ENCODE measurements around the gene LHB. TPM values are rescaled to one million over a fixed set of nuclear protein-coding genes. Genes with fewer than 3 reads are reported as not detected.

LHB gene
- total RNA-seq, 1 donor from 2014 or later: 0.48 TPM

DNA sequence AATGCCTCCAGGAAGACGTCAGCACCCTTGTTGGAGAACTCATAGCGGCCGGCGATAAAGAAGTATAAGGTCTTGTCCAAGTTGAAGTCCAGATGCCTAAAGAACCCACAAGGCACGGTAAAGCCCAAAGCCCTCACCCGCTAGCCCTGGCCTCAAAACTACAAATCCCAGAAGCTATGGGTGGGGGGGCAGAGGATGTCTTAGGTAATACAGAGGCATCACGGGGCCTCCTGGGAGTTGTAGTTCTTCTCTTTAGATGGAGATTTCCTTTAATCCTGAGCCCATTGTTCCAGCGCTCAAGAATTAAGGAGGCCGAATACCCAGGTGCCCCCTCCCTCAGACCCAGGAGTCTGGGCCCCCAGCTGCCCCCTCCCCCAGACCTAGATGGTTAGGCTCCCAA lies 34.6 kb downstream of the LHB start:
- Histone ChIP-seq H3K4me1 (ENCODE audit: insufficient read depth, low read length) (peaks cover 9% of the 10 kb centered on the region), H3K4me3 (ENCODE audit: insufficient read depth, low read depth, low read length) (no peak overlapping the region), H3K9me3 (ENCODE audit: insufficient read depth, low read depth, low read length) (no peaks in the 10 kb centered on the region), H3K36me3 (ENCODE audit: insufficient read depth, low read length) (peaks cover 13% of the 10 kb centered on the region), H2AFZ (ENCODE audit: low read depth, low read length) (no peak overlapping the region), H4K20me1 (ENCODE audit: insufficient read depth, low read length) (peaks cover 6% of the 10 kb centered on the region), H3K4me2 (ENCODE audit: low read length) (no peak overlapping the region), H3K79me2 (ENCODE audit: insufficient read depth, low read length) (no peaks in the 10 kb centered on the region), H3K27me3 (ENCODE audit: insufficient read depth, low read length) (no peaks in the 10 kb centered on the region), H3K27ac (ENCODE audit: low read depth, low read length) (no peak overlapping the region), H3K9ac (ENCODE audit: low read length) (no peak overlapping the region)
- Mint-ChIP-seq H3K9me3 (ENCODE audit: unreplicated experiment) (peaks cover 2% of the 10 kb centered on the region), H3K4me1 (ENCODE audit: low read depth, unreplicated experiment) (peaks cover 11% of the 10 kb centered on the region), H3K4me3 (ENCODE audit: unreplicated experiment) (no peak overlapping the region), H3K27ac (ENCODE audit: unreplicated experiment) (no peak overlapping the region), H3K27me3 (ENCODE audit: low read depth, unreplicated experiment) (no peaks in the 10 kb centered on the region), H3K36me3 (ENCODE audit: low read depth, unreplicated experiment) (peaks cover 31% of the 10 kb centered on the region)
- FAIRE-seq: no peak
- no peak for TF ChIP-seq EZH2 (IDR thresholded peaks at IDR 0.05; ENCODE audit: insufficient read depth, low read length)
- no peak for DNase-seq (ENCODE audit: low read depth)

DNA sequence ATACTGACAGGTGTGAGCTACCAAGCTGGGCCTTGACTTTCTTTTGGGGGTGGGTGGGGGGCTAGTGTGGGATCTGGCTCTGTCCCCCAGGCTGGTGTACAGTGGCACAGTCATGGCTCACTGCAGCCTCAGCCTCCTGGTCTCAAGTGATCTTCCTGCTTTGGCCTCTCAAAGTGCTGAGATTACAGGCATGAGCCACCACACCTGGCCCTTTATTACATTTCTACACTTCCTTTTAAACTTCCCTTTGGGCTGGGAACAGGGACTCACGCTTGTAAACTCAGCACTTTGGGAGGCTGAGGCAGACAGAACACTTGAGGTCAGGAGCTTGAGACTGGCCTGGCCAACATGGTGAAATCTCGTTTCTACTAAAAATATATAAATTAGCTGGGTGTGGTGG lies 39.8 kb downstream of the LHB start:
- Mint-ChIP-seq H3K4me3 (ENCODE audit: unreplicated experiment) (no peak overlapping the region), H3K36me3 (ENCODE audit: low read depth, unreplicated experiment) (peaks cover 34% of the 10 kb centered on the region), H3K27me3 (ENCODE audit: low read depth, unreplicated experiment) (no peaks in the 10 kb centered on the region), H3K4me1 (ENCODE audit: low read depth, unreplicated experiment) (peaks cover 11% of the 10 kb centered on the region), H3K9me3 (ENCODE audit: unreplicated experiment) (peaks cover 2% of the 10 kb centered on the region), H3K27ac (ENCODE audit: unreplicated experiment) (peak overlapping the region; percentile 26)
- Histone ChIP-seq H3K27me3 (ENCODE audit: insufficient read depth, low read length) (no peaks in the 10 kb centered on the region), H3K4me1 (ENCODE audit: insufficient read depth, low read length) (peaks cover 9% of the 10 kb centered on the region), H3K36me3 (ENCODE audit: insufficient read depth, low read length) (peaks cover 4% of the 10 kb centered on the region), H2AFZ (ENCODE audit: low read depth, low read length) (no peak overlapping the region), H3K9me3 (ENCODE audit: insufficient read depth, low read depth, low read length) (no peaks in the 10 kb centered on the region), H4K20me1 (ENCODE audit: insufficient read depth, low read length) (peaks cover 6% of the 10 kb centered on the region), H3K4me2 (ENCODE audit: low read length) (no peak overlapping the region), H3K4me3 (ENCODE audit: insufficient read depth, low read depth, low read length) (no peak overlapping the region), H3K9ac (ENCODE audit: low read length) (no peak overlapping the region), H3K79me2 (ENCODE audit: insufficient read depth, low read length) (no peaks in the 10 kb centered on the region), H3K27ac (ENCODE audit: low read depth, low read length) (no peak overlapping the region)
- DNase-seq (ENCODE audit: low read depth) (no peak), FAIRE-seq (no peak)
- no peak for TF ChIP-seq EZH2 (IDR thresholded peaks at IDR 0.05; ENCODE audit: insufficient read depth, low read length)
- TF ChIP-seq, protein P1, sequence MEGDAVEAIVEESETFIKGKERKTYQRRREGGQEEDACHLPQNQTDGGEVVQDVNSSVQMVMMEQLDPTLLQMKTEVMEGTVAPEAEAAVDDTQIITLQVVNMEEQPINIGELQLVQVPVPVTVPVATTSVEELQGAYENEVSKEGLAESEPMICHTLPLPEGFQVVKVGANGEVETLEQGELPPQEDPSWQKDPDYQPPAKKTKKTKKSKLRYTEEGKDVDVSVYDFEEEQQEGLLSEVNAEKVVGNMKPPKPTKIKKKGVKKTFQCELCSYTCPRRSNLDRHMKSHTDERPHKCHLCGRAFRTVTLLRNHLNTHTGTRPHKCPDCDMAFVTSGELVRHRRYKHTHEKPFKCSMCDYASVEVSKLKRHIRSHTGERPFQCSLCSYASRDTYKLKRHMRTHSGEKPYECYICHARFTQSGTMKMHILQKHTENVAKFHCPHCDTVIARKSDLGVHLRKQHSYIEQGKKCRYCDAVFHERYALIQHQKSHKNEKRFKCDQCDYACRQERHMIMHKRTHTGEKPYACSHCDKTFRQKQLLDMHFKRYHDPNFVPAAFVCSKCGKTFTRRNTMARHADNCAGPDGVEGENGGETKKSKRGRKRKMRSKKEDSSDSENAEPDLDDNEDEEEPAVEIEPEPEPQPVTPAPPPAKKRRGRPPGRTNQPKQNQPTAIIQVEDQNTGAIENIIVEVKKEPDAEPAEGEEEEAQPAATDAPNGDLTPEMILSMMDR (IDR thresholded peaks at IDR 0.05; ENCODE audit: insufficient read depth, low read depth, low read length): no peak

DNA sequence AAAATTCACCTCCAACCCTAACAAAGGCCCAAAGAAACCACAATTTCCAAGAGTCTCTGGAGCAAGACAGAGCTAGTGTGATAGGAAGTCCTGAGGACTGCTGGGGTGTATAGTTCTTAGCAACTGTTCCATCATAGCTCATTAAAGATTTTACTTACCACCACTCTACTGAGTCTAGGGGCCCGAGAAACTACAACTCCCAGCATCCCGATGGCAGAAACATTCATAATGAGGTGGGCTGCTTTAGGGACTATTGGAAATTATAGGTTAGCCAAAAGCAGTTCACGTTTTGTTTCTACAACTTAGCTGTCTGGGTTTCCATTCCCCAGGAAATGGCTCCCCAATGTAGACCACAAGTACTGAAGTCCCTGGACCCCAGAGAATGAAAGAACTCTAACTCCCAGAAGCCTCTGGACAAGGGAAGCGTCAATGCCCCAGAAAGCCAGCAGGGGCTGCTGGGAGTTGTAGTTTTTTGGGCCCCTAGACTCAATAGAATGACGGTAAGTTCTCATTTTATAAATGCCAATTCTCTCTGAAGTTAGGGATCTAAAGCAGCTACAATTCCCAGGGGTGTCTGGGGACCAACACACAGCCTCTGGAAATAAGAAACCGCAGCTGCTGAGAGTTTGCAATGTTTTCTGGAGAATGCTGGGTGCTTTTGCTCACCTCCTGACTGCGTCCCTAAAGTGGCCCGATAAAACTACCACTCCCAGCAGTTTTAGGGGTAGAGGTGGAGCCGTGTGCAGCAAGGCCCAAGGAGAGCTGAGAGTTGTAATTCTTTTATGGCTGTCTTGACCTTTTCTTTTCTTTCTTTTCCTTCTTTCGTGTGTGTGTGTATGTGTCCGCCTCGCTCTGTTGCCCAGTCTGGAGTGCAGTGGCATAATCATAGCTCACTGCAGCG lies 40.7 kb downstream of the LHB start:
- no peak overlapping the region for H2AFZ ChIP-seq (ENCODE audit: low read depth, low read length)
- peaks cover 2% of the 10 kb centered on the region for H3K9me3 Mint-ChIP-seq (ENCODE audit: unreplicated experiment)
- peaks cover 11% of the 10 kb centered on the region for H4K20me1 ChIP-seq (ENCODE audit: insufficient read depth, low read length)
- no peaks in the 10 kb centered on the region for H3K27me3 Mint-ChIP-seq (ENCODE audit: low read depth, unreplicated experiment)
- H3K4me3 ChIP-seq (ENCODE audit: insufficient read depth, low read depth, low read length): no peak overlapping the region
- peaks cover 4% of the 10 kb centered on the region for H3K36me3 ChIP-seq (ENCODE audit: insufficient read depth, low read length)
- H3K27me3 ChIP-seq (ENCODE audit: insufficient read depth, low read length): no peaks in the 10 kb centered on the region
- no peak overlapping the region for H3K4me2 ChIP-seq (ENCODE audit: low read length)
- no peak for TF ChIP-seq EZH2 (IDR thresholded peaks at IDR 0.05; ENCODE audit: insufficient read depth, low read length)
- TF ChIP-seq, protein P1 (IDR thresholded peaks at IDR 0.05; ENCODE audit: insufficient read depth, low read depth, low read length): no peak
- peaks cover 9% of the 10 kb centered on the region for H3K4me1 ChIP-seq (ENCODE audit: insufficient read depth, low read length)
- DNase-seq (ENCODE audit: low read depth) (no peak), FAIRE-seq (no peak)
- H3K36me3 Mint-ChIP-seq (ENCODE audit: low read depth, unreplicated experiment): peaks cover 28% of the 10 kb centered on the region
- H3K9me3 ChIP-seq (ENCODE audit: insufficient read depth, low read depth, low read length): no peaks in the 10 kb centered on the region
- no peak overlapping the region for H3K4me3 Mint-ChIP-seq (ENCODE audit: unreplicated experiment)
- peaks cover 11% of the 10 kb centered on the region for H3K4me1 Mint-ChIP-seq (ENCODE audit: low read depth, unreplicated experiment)
- peak overlapping the region; percentile 62 for H3K27ac Mint-ChIP-seq (ENCODE audit: unreplicated experiment)
- no peaks in the 10 kb centered on the region for H3K79me2 ChIP-seq (ENCODE audit: insufficient read depth, low read length)
- H3K27ac ChIP-seq (ENCODE audit: low read depth, low read length): no peak overlapping the region
- no peak overlapping the region for H3K9ac ChIP-seq (ENCODE audit: low read length)

Measured in astrocyte (in vitro differentiated cells and primary cell).